Thyroid gland (tissue), 4 donors: ENCODE measurements around the gene RAB5A.

ENCODE experiments used
- POLR2A ChIP-seq, 2 donors: fragments of 450-650 bp; IDR thresholded peaks; one replicate each; pipeline ENCODE4 v1.6.1; 2017; ENCODE audit warnings: antibody characterized with exemption in 2 of 2, mild to moderate bottlenecking in 2 of 2, moderate library complexity in 1 of 2
- TF ChIP-seq, protein P1 (sequence below), 6 experiments: fragments of 200-600 bp in 3 of 6; fragments of 450-650 bp in 3 of 6; sonication (generic) in 3 of 6; IDR thresholded peaks; one replicate each; pipeline ENCODE4 v1.5.1; 2016 to 2019; ENCODE audit warnings: antibody characterized with exemption in 6 of 6, mild to moderate bottlenecking in 2 of 6, inconsistent platforms in 1 of 6, moderate library complexity in 1 of 6

DNA sequence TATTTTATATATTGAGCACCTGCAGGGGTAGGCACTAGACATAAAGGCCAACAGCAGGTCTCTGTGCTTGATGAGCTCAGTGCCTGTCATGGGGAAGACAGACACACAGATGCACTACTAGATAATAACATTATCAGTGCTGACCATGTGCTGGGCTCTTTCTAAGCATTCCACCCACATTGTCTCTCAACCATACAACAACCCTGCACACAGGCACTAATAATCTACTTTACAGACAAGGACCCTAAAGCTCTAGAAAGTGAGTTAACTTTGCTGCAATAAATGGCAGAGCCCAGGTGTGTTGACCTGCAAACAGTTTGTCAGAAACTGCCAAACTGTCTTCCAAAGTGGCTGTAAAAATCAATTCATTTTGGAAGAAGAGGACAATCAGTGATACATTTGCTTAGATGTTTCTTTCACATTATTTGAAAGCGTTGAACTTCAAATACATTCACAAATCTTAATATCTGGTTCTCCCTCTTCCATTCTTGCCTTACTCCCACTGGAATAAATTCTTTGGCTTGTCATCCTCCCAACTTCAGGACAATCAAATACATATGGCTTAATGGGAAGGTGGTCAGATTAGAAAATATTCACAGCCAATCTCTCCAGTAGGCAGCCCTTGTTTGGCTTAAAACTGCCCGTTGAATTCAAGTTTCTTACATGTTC lies 76.2 kb downstream of the RAB5A start:
- TF ChIP-seq, protein P1, sequence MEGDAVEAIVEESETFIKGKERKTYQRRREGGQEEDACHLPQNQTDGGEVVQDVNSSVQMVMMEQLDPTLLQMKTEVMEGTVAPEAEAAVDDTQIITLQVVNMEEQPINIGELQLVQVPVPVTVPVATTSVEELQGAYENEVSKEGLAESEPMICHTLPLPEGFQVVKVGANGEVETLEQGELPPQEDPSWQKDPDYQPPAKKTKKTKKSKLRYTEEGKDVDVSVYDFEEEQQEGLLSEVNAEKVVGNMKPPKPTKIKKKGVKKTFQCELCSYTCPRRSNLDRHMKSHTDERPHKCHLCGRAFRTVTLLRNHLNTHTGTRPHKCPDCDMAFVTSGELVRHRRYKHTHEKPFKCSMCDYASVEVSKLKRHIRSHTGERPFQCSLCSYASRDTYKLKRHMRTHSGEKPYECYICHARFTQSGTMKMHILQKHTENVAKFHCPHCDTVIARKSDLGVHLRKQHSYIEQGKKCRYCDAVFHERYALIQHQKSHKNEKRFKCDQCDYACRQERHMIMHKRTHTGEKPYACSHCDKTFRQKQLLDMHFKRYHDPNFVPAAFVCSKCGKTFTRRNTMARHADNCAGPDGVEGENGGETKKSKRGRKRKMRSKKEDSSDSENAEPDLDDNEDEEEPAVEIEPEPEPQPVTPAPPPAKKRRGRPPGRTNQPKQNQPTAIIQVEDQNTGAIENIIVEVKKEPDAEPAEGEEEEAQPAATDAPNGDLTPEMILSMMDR (IDR thresholded peaks at IDR 0.05) = no peak
- TF ChIP-seq POLR2A (IDR thresholded peaks at IDR 0.05) = no peak
